NCI-H1105 treated with DMSO at 0.1 percent for 48 hours (cell line): ENCODE data around the gene METAP2.
"Not testable (repeated sequence)": the region's sequence is repeated elsewhere in the genome, so short reads cannot be mapped to it uniquely, and the experiment has no call there.

Experiments
- DNase-seq: peaks from one replicate; lab custom pipeline; 2025; lab: John Stamatoyannopoulos, UW

The METAP2 gene

DNA sequence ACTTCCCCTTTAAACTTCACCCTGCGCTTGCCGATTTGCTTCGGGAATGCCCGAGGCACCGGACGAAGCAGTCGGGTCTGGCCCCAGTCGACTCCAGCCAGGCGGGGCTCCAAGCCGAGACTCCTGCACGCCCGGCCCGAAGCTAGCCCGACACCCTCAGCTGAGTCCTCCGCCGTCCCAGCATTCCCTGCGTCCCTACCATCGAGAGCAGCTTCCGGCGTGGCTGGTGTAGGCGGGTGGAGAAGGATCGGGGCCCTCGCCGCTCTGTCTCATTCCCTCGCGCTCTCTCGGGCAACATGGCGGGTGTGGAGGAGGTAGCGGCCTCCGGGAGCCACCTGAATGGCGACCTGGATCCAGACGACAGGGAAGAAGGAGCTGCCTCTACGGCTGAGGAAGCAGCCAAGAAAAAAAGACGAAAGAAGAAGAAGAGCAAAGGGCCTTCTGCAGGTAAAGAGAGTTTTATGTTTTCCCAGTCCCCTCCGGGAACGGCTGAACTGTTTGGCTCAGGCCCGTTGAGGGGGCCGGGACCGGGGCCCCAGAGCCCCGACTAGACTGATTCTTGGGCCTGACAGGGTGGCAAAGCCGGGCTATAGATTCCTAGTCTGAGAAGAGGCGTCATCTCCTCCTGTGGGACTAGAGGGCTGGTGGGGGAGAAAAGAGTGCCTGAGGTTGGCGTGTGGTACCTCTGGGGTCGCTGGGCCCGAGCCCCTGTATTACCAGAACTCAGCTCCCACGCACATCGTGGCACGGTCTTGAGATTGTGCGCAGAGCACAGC is at the start of gene METAP2:
METAP2 (plus strand) TSS at position 269 of the 776 bp plus-strand sequence; CDS start at position 297, 28 bp downstream.
- peak; percentile 93 for DNase-seq

DNA sequence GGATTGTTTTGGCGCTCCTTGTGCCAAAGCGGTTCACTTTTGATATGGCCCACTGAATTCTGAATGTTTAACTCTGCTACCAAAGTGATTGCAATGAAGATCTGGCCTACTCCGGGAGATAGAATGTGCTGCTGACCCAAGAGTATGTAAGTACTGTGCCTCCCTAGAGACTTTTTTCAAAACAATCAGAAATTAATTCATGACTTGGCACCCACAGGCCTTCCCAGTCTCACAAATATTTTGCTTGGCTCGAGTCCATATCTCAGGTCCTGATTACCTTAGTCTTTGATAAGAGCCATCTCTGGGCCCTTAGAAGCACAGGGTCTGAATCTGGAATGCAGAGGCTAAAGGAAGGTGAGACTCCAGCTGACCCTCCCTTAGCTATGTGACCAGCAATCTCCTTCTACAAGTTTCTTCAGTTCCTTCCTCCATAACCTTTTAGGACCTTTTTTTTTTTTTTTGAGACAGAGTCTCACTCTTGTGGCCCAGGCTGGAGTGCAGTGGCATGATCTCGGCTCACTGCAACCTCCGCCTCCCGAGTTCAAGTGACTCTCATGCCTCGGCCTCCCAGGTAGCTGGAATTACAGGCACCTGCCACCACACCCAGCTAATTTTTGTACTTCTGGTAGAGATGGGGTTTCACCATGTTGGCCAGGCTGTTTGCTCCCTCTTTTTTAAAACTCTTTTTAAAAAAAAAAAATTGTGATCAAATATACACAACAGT is 49.5 kb upstream of the METAP2 start:
- peak; percentile 44 for DNase-seq

DNA sequence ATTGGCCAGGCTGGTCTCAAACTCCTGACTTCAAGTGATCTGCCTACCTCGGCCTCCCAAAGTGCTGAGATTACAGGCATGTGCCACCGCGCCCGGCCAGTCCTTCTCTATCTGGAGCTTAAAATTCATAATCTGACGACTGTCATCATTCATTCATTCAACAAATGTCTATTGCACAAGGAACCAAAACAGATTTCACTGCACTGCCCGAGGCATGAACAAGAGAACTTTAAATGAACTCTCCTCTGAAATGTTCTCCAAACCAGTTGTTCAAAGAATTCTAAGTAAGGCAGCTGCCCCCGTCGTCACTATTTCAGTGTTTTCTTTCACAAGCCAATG is 44.8 kb upstream of the METAP2 start:
- no peak for DNase-seq

DNA sequence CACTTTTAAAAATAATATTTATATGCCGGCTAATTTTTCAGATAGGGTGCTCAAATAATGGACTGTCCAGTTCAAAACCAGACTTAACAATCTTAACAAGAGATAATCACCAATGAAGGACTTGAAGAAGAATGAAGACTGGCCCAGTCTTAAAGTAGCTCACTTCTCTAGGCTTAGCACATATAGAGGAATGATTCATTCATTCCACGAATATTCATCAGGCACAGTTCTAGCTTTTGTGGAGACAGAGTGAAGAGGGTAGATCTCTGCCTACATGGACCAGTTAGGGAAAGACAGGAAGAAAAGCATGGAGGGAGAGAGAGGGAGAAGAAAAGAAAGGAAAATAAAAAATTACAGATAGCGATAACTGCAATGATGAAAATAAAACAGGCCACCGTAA is 42.8 kb upstream of the METAP2 start:
- no peak for DNase-seq

DNA sequence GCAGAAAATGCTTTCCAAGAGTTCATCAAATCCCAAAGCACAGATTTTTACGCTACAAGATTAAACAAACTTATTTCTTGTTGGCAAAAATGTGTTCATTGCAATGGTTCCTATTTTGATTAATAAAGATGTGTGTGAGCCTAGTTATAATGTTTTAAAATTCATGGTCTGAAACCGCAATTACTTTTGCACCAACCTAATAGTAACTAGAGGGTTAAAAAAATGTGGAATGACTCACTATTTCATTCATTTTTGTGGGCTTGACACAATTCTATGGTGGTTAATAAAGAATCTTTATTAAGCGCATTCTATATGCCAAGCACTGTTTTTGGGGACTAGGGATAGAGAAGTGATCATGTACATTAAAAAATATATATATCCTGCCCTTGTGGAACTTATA is 38.6 kb upstream of the METAP2 start:
- no peak for DNase-seq

DNA sequence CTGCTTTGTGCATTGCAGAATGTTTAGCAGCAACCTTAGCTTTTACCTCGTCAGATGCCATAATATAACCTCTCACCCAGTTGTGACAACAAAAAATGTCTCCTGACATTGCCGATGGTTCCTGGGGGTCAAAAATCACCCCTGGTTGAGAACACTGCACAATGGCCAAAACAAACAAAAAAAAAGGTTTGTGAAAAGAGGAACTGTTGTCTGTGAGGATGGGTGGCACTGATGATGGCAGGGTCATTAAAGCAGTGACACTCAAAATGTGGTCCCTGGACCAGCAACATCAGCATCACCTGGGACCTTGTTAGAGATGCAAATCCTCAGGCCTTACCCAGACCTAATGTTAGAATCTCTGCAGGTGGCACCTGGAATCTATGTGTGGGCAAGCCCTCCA is 36.4 kb upstream of the METAP2 start:
- no peak for DNase-seq

DNA sequence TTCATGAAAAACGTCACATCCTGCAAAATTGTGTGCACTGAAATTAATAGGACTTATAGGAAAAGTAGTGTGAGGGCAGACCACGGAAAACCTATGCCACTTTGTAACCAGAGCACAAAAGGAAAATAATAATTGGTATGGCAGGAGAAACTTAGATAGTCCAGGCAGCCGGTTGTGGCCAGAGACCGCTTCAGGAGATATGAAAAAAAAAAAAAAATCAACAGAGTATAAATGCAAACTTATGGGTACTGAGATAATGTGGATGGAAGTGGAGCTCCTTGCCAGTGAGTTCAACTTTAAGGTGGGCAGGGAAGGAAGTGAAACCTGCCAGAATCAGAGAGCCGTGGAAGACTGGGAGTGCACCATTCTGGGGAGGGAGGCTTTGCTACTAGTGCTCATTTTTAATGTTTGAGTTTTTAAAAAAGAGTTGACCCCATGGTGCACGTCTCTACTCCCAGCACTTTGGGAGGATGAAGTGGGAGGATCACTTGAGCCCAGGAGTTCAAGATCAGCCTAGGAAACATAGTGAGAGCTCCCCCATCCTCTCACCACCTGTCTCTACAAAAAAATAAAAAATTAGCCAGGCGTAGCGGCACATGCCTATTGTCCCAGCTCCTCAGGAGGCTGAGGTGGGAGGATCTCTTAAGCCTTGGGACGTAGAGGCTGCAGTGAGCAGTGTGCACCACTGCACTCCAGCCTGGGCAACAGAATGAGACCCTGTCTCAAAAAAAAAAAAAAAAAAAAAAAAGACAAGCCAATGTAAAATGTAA is 34.3 kb upstream of the METAP2 start:
- DNase-seq = no peak

DNA sequence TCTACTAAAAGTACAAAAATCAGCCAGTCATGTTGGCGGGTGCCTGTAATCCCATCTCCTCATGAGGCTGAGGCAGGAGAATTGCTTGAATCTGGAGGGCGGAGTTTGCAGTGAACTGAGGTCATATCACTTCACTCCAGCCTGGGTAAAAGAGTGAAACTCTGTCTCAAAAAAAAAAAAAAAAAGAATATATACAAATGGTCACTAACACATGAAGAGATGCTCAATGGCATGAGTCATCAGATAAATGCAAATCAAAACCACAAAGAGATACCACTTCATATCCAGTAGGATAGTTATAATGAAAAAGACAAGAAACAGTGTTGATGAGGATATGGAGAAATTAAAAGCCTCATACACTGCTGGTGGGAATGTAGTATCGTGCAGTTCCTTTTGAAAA is 33.6 kb upstream of the METAP2 start:
- no peak for DNase-seq

DNA sequence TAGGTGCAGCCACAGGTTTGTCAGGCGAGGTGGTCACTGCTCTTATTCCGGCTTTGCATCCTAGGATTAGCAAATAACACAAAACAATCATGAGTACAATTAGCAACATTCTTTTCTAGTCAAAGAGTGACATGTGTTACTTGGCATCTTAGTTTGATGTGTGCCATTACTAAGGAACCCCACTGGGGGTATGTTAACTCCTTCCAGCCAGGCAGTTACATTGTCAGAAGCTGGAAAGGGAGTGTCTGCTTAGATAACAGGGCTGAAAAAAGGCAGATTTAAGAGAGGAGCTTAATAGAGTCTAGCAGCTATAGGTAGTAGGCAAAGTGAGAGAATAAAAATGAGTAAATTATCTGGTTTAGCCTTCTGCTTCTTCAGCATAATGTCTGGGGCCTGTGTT is 30.5 kb upstream of the METAP2 start:
- DNase-seq = no peak

DNA sequence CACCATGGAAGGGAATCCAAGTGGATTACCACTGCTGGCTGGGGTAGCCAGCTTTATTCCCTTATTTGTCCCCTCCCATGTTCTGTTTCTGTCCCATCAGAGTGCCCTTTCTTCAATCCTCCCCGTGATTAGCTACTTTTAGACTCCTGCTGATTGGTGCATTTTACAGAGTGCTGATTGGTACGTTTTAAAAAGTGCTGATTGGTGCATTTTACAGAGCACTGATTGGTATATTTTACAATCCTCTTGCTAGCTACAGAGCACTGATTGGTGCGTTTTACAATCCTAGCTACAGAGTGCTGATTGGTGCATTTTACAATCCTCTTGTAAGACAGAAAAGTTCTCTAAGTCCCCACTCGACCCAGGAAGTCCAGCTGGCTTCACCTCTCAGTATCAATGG is 28.9 kb upstream of the METAP2 start:
- not testable (repeated sequence) for DNase-seq

DNA sequence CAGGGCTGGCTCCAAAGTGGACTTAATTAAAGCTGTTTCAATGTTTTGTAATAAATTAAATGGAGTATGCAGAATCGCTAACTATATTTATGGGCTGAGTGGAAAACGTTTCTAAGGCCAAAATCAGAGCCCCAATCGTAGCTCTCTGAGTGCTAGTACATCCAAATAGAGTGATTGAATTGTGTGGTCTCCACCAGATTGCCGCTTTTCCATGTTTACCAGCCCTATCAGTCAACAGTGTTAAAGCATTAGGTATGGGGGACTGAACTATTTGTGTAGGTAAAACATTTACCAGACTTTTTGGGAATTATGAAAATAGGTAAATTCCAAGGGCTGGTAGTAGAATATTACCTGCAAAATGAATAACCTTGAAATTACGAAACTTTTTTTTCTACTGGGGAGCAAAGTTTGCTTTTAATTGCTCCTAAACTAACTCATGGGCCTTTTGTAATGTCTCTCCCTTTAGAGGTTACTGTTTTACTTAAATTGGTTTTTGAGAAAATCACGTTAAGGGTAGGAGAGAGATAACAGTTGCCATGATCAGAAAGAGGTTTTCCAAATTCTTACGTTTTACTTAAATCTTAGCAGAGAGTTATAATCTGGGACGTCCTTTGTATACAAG is 28.0 kb upstream of the METAP2 start:
- DNase-seq = no peak

DNA sequence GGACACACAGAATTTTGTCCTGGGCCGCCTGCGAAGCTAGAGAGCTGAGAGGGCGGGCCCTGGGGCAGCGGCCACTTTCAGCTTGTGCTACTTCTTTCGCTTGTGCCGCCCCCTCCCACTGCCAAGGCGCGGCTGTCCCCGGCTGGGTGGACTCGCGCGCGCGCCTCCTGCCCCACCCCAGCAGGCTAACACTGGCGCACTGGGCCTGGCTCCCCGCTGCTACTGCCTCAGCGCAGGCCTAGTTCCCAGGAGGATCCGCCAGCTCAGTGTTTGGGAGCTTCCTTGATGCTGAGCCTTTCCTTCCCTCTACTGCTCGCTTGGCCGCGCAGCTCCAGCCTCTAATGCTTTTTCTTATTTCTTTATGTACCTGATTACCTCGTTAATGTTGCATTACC is 27.4 kb upstream of the METAP2 start:
- no peak for DNase-seq

DNA sequence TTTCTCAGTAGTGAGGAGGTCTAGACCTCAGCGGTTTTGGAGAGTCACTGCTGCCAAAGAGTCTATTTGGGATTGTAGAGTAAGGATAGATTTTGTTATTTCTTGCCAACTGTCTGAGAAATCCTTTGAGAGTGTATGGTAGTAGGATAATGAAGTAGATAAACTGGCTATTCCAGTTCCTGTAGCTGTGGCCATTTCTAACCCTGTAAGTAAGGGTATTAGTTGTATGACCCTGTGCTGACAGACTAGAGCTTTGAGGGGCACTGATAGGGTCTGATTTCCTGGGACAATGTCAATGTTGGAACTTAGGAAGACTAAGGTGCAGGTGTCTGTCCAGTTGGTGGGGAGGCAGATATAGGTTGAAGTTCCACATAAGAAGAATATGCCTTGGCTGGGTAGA is 24.3 kb upstream of the METAP2 start:
- DNase-seq = not testable (repeated sequence)

DNA sequence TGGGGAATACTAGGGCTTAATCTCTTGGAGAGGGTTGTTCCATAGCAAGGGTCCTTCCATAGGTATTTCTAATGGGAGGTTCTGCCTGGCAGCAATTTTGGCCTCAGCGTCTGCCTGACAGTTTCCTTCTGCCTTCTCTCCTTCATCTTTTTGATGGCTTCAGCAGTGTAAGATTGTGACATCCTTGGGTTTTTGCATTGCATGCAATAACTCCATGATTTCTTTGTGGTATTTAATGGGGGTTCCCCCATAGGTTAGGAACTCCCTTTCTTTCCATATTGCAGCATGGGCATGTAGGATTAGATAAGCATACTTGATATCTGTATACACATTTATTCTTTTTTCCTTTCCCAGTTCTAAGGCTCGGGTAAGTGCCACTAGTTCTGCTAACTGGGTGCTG is 21.5 kb upstream of the METAP2 start:
- DNase-seq = not testable (repeated sequence)

DNA sequence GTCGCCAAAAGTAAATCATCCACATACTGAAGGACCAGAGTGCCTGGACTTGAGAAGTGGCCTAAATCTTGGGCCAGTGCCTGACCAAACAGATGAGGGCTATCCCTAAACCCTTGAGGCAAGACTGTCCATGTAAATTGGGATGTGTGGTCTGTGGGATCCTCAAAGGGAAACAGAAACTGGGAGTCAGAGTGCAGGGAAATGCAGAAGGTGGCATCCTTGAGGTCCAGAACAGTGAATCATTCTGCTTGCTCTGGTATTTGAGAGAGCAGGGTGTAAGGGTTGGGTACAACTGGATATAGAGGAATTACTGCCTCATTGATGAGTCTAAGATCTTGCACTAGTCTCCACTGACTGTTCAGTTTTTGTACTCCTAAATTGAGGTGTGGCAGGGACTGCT is 20.1 kb upstream of the METAP2 start:
- DNase-seq = not testable (repeated sequence)

DNA sequence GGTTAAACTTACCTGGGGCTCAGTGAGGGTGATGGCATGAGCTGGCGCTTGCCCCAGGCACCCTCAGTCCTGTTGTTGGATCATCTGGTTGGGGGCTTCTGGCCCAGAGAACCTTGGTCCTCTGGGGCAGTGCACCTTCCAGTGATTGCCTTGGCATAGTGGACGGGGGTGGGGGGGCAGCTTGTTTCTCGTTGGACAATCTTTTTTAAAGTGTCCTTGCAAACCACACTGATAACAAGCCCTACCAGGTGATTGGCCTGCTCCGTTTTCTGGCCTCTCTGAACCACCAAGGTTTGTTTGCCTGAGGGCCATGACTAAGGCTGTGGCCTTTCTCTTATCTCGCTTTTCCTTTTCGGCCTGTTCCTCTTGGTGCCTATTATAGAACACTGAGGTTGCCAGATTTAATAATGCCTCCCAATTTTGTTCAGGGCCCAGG is 19.2 kb upstream of the METAP2 start:
- not testable (repeated sequence) for DNase-seq

DNA sequence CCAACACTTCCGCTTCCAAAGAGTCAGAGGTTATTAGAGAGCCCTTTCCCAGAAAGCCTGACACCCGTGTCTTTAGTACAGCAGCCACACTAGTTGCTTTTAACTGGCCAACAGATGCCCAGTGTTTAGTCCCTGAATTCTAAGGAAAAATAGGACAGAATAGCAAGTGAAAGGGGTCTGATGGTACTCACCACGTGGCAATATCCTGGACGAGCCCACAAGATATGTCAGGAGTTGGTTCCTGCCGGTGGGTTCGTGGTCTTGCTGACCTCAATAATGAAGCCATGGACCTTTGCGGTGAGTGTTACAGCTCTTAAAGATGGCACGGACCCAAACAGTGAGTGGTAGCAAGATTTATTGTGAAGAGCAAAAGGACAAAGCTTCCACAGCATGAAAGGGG is 16.3 kb upstream of the METAP2 start:
- DNase-seq = not testable (repeated sequence)

DNA sequence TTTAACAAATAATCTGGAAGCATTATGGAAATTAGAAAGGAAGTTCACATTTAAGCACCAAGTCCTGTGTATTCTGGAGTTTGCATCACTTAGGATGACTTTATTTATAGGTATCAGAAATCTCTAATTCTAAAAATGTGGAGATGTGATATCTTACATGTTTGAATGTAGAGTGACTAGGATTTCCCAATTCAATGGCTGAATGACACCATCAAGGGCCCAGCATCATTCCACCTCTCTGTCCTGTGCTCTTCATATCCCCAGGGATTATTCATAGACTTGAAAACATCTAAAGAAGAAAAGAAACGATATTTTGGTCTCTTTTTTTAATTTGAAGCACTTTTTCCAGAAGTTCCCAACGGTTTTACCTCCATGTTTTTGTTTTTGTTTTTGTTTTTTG is 15.2 kb upstream of the METAP2 start:
- DNase-seq = no peak

DNA sequence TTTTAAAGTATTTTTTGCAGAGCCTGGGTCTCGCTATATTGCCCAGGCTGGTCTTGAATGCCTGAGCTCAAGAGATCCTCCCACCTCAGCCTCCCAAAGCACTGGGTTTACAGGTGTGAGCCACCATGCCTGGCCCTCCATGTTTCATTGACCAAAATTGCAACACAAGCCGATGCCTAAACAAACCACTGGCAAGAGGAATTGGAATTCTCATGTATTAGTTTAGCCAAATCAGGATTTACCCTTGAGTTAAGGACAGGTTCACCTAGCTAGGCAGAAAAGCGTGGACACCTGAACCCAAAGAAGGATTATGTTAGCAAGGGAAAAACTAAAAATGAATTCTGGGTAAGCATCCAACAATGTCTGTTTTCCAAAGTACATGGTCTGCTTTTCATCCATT is 14.6 kb upstream of the METAP2 start:
- DNase-seq = no peak

DNA sequence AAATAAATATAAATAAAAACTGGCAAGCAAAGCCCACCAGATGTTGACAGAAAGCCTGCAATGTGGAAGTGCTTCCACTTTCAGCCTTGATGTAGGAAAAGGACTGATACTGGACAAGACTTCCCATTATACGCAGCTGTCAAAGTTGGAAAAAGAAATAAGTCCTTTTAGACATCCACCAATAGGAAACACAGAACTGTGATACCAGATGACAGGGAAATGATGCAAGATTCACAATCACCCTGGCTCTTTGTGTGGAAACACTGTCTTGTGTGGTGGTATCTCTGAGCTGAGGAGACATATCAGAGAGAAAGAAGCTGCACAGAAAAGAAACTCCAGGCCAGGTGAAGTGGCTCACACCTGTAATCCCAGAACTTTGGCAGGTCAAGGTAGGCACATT is 13.8 kb upstream of the METAP2 start:
- no peak for DNase-seq

DNA sequence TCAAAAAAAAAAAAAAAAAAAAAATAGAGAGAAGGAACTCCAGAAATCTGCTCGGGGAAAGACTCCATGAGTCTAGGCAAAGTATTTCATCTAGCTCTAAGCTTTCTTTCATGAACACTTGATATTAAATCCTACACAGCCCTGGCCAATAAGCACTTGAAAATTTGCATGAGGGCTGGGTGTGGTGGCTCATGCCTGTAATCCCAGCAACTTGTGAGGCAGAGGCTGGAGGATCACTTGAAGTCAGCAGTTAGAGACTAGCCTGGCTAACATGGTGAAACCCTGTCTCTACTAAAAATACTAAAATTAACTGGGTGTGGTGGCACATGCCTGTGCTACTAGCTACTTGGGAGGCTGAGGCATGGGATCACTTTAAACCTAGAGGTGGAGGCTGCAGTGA is 13.1 kb upstream of the METAP2 start:
- DNase-seq = no peak

DNA sequence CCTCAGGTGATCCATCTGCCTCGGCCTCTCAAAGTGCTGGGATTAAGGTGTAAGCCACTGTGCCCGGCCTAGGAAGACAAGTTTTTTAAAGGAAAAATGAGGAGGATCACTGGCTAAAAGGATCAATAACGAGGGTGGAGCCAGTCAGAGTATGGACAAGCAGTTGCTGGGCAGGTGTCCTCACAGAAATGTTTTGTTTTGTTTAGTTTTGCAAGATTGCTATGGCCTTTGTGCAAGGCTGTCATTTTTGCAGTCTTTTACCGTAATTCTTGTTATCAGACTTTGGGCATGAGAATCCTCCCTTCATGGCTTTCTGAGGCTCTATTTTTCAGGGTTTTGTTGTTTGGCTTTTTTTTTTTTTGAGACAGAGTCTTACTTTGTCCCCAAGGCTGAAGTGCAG is 11.9 kb upstream of the METAP2 start:
- DNase-seq = no peak
